ENCODE results near the gene NCLN. TPM values are rescaled to one million over a fixed set of nuclear protein-coding genes. Genes with fewer than 3 reads are reported as not detected.

Gene NCLN
- total and polyA plus RNA-seq, 9 of the 15 experiments (the other 6 are each of a cell fraction or from before 2014, with no cell fraction given): 3.8 to 126 (median 39.6) TPM

DNA sequence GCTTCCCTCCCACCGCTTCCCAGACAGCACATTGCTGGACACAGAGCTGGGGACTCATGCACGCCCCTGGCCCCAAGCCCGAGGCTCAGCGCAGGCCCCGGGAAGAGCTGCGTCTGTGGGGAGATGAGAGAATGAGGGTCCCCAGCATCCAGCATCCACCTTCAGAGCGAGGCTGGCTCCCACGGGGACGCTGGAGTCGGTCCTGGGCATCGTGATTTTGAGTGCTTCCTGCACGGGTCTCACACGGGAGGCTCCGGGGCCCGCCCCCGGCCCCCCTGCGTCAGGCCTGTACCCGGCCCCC, 4.7 kb downstream of the NCLN start (continued):
- TF ChIP-seq, protein P1, sequence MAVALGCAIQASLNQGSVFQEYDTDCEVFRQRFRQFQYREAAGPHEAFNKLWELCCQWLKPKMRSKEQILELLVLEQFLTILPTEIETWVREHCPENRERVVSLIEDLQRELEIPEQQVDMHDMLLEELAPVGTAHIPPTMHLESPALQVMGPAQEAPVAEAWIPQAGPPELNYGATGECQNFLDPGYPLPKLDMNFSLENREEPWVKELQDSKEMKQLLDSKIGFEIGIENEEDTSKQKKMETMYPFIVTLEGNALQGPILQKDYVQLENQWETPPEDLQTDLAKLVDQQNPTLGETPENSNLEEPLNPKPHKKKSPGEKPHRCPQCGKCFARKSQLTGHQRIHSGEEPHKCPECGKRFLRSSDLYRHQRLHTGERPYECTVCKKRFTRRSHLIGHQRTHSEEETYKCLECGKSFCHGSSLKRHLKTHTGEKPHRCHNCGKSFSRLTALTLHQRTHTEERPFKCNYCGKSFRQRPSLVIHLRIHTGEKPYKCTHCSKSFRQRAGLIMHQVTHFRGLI (CRISPR knock-in tag; IDR thresholded peaks at IDR 0.05): no peak
- TF ChIP-seq BHLHE40 (IDR thresholded peaks at IDR 0.05; ENCODE audit: low read length) (no peak), HDAC3 (IDR thresholded peaks at IDR 0.05; ENCODE audit: borderline replicate concordance, partially characterized antibody) (no peak), RBM39 (optimal IDR thresholded peaks at IDR 0.05; ENCODE audit: low read depth, low read length) (no peak), HIVEP1 (CRISPR knock-in tag; IDR thresholded peaks at IDR 0.05) (no peak), RNF2 (IDR thresholded peaks at IDR 0.05) (no peak), MEF2A (IDR thresholded peaks at IDR 0.05; ENCODE audit: control insufficient read depth, low read depth, low read length) (no peak)
- TF ChIP-seq, protein P2, sequence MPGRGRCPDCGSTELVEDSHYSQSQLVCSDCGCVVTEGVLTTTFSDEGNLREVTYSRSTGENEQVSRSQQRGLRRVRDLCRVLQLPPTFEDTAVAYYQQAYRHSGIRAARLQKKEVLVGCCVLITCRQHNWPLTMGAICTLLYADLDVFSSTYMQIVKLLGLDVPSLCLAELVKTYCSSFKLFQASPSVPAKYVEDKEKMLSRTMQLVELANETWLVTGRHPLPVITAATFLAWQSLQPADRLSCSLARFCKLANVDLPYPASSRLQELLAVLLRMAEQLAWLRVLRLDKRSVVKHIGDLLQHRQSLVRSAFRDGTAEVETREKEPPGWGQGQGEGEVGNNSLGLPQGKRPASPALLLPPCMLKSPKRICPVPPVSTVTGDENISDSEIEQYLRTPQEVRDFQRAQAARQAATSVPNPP (IDR thresholded peaks at IDR 0.05; ENCODE audit: borderline replicate concordance, insufficient read depth, insufficient read length): no peak
- TF ChIP-seq, protein P3, sequence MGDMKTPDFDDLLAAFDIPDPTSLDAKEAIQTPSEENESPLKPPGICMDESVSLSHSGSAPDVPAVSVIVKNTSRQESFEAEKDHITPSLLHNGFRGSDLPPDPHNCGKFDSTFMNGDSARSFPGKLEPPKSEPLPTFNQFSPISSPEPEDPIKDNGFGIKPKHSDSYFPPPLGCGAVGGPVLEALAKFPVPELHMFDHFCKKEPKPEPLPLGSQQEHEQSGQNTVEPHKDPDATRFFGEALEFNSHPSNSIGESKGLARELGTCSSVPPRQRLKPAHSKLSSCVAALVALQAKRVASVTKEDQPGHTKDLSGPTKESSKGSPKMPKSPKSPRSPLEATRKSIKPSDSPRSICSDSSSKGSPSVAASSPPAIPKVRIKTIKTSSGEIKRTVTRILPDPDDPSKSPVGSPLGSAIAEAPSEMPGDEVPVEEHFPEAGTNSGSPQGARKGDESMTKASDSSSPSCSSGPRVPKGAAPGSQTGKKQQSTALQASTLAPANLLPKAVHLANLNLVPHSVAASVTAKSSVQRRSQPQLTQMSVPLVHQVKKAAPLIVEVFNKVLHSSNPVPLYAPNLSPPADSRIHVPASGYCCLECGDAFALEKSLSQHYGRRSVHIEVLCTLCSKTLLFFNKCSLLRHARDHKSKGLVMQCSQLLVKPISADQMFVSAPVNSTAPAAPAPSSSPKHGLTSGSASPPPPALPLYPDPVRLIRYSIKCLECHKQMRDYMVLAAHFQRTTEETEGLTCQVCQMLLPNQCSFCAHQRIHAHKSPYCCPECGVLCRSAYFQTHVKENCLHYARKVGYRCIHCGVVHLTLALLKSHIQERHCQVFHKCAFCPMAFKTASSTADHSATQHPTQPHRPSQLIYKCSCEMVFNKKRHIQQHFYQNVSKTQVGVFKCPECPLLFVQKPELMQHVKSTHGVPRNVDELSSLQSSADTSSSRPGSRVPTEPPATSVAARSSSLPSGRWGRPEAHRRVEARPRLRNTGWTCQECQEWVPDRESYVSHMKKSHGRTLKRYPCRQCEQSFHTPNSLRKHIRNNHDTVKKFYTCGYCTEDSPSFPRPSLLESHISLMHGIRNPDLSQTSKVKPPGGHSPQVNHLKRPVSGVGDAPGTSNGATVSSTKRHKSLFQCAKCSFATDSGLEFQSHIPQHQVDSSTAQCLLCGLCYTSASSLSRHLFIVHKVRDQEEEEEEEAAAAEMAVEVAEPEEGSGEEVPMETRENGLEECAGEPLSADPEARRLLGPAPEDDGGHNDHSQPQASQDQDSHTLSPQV (IDR thresholded peaks at IDR 0.05): no peak
